Hematopoietic multipotent progenitor cell treated with erythropoietin and hydrocortisone succinate and interleukin-3 and kit ligand, for 8 days (in vitro differentiated cells): ENCODE results near the gene LIPT2.
"Not testable (repeated sequence)": the region's sequence is repeated elsewhere in the genome, so short reads cannot be mapped to it uniquely, and the experiment has no call there.

Experiments
- DNase-seq: peaks from one replicate; pipeline ENCODE4 v3.0.0-alpha.2; 2015

Gene LIPT2

GRCh38 chr11:74492974-74493790 is at the start of gene LIPT2:
Gene LIPT2 (minus strand): TSS chr11:74493724. CDS start chr11:74493703, 21 bp downstream.
- peak; percentile 96 for DNase-seq

- no peak for DNase-seq
These were observed 47.9 kb upstream of the LIPT2 start for GRCh38 chr11:74541466-74541865.

- no peak for DNase-seq
These were observed 46.7 kb upstream of the LIPT2 start for GRCh38 chr11:74540270-74540669.

- no peak for DNase-seq
These were observed 45.2 kb upstream of the LIPT2 start for GRCh38 chr11:74538680-74539079.

GRCh38 chr11:74535371-74536160 is 42.0 kb upstream of the LIPT2 start:
- no peak for DNase-seq

- not testable (repeated sequence) for DNase-seq
These were observed 41.4 kb upstream of the LIPT2 start for GRCh38 chr11:74534946-74535275.

- DNase-seq, result no peak
These were observed 40.9 kb upstream of the LIPT2 start for GRCh38 chr11:74534216-74534945.

- no peak for DNase-seq
These were observed 39.9 kb upstream of the LIPT2 start for GRCh38 chr11:74533421-74533820.

- DNase-seq, result no peak
These were observed 39.1 kb upstream of the LIPT2 start for GRCh38 chr11:74532501-74533246.

GRCh38 chr11:74524978-74525377 is 31.5 kb upstream of the LIPT2 start:
- no peak for DNase-seq

GRCh38 chr11:74524501-74524900 is 31.0 kb upstream of the LIPT2 start:
- no peak for DNase-seq

- DNase-seq, result no peak
These were observed 29.3 kb upstream of the LIPT2 start for GRCh38 chr11:74522776-74523175.

- DNase-seq, result no peak
These were observed 28.2 kb upstream of the LIPT2 start for GRCh38 chr11:74521666-74522252.

GRCh38 chr11:74520927-74521665 is 27.6 kb upstream of the LIPT2 start:
- DNase-seq, result no peak

GRCh38 chr11:74520316-74520715 is 26.8 kb upstream of the LIPT2 start:
- no peak for DNase-seq

- DNase-seq, result no peak
These were observed 26.2 kb upstream of the LIPT2 start for GRCh38 chr11:74519710-74520109.

GRCh38 chr11:74517592-74517991 is 24.1 kb upstream of the LIPT2 start:
- DNase-seq, result not testable (repeated sequence)

- DNase-seq, result no peak
These were observed 14.1 kb upstream of the LIPT2 start for GRCh38 chr11:74507582-74507981.

- no peak for DNase-seq
These were observed 13.3 kb upstream of the LIPT2 start for GRCh38 chr11:74506823-74507222.

GRCh38 chr11:74505911-74506310 is 12.4 kb upstream of the LIPT2 start:
- no peak for DNase-seq

- no peak for DNase-seq
These were observed 10.7 kb upstream of the LIPT2 start for GRCh38 chr11:74504100-74504691.
